Fibroblast of pulmonary artery (primary cell): Measurements from ENCODE around the gene PALLD.
A peak's percentile ranks its signal among the peaks of the same experiment; 100 is the strongest.

Experiments
- DNase-seq: peaks from one replicate; pipeline ENCODE4 v3.0.0-alpha.2; 2010; ENCODE audit warnings: low read depth
- H3K4me3 ChIP-seq: replicated peaks from 2 replicates; pipeline ENCODE4 v1.5.1; 2011; ENCODE audit warnings: low read depth, mild to moderate bottlenecking, control low read depth, low read length, moderate library complexity
- CTCF ChIP-seq: IDR thresholded peaks from 2 replicates; pipeline ENCODE4 v1.5.1; 2011; ENCODE audit warnings: mild to moderate bottlenecking, control low read depth, low read length, inconsistent platforms; ENCODE audit errors: missing control alignments

PALLD gene

GRCh38 chr4:168655182-168655581, 158.3 kb downstream of the PALLD start:
- DNase-seq, result no peak
- TF ChIP-seq CTCF, result no peak
- no peak overlapping the region for H3K4me3 ChIP-seq

GRCh38 chr4:168656055-168656660, 159.3 kb downstream of the PALLD start:
- peak; percentile 92 for DNase-seq
- no peak for TF ChIP-seq CTCF
- H3K4me3 ChIP-seq, result no peak overlapping the region

DNA sequence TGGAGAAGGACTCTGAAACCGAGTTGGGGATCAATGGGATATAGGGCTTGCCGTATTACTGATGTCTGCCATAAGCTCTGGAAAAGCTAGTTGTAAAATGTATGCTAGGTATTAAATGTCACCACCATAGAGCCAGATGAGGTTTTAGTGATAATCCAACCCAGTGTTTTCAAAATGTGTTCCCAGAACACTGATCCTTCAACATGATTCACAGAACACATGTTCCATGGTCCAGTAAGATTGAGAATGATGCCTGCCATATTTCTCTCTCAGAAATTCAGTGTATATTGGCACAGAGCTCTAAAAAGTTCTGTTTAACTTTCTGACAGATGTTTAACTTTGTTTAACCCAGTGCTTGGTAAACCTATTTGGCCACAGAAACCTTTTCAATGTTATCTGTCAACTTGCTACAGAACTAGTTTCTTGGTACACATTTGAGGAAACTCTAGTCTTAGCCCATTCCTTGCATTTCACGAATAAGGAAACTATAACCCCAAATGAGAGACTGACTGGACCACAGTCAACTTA, 160.2 kb downstream of the PALLD start:
- no peak overlapping the region for H3K4me3 ChIP-seq
- TF ChIP-seq CTCF, result no peak
- no peak for DNase-seq

GRCh38 chr4:168658751-168659150, 161.9 kb downstream of the PALLD start:
- no peak for DNase-seq
- no peak for TF ChIP-seq CTCF

DNA sequence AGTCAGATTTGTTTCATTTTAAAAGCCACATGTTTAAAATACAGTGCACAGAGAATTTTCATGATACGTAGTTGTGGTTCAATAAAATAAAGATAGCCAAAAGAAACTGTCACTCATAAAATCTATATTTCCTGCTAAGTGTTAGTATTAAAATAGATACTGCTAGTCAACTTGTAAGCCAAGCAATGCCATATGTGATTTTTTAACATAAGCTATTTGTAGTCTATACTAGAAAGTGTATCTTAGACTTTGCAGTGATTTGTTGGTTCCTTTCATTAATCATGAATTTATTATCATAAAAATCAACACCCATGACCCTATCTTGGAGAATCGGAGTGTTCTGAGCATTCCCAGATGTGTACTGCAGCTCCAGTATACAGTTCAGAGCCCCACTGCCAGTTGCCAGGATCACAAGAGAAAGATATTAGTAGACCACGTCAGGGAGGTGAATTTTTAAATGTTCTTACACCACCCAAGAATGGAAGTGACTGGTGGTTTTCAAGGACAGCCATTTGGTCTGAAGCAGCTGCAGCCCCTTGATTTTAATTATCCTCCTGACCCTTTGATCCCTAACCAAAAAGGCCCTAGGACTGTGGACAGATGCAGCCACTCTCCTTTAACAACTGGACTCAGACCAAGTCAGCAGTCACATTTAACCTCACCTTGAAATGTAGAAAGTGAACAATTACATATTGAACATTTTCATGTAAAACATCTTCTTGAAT, 163.1 kb downstream of the PALLD start:
- DNase-seq, result no peak
- H3K4me3 ChIP-seq, result no peak overlapping the region
- TF ChIP-seq CTCF, result no peak

More at GRCh38 chr4:168658751-168659150, 161.9 kb downstream of the PALLD start:
- no peak overlapping the region for H3K4me3 ChIP-seq

GRCh38 chr4:168662297-168662984, 165.6 kb downstream of the PALLD start:
- no peak overlapping the region for H3K4me3 ChIP-seq
- no peak for DNase-seq
- TF ChIP-seq CTCF, result no peak
